Motor neuron (in vitro differentiated cells): ENCODE results near the gene SIRPB1. TPM values are rescaled to one million over a fixed set of nuclear protein-coding genes. Genes with fewer than 3 reads are reported as not detected.
A peak's percentile ranks its signal among the peaks of the same experiment; 100 is the strongest.

Experiments used
- ATAC-seq, 8 experiments: fragments of 200-7000 bp; cut with Tn5 transposase; replicated peaks in 6 of 8; 2 replicates each; pipeline ENCODE4 v1.8.0; 2021; ENCODE audit warnings: mild to moderate bottlenecking in 8 of 8, moderate library complexity in 8 of 8
- H3K27ac ChIP-seq, 2 donors: fragments of 250-450 bp; sonication (Bioruptor Pico); 2 replicates each; pipeline ENCODE4 v1.9.0; 2021; ENCODE audit warnings: antibody characterized with exemption in 2 of 2, mild to moderate bottlenecking in 2 of 2, moderate library complexity in 1 of 2
- H3K4me1 ChIP-seq, 2 donors: fragments of 250-450 bp; sonication (Bioruptor Pico); replicated peaks in 1 of 2; 2 replicates each; pipeline ENCODE4 v1.6.1; 2021; ENCODE audit warnings: antibody characterized with exemption in 2 of 2, mild to moderate bottlenecking in 2 of 2, moderate library complexity in 1 of 2
- H3K4me3 ChIP-seq, 5 donors: fragments of 250-450 bp; sonication (Bioruptor Pico); 2 replicates each; pipeline ENCODE4 v1.9.0; 2021; ENCODE audit warnings: antibody characterized with exemption in 5 of 5, mild to moderate bottlenecking in 5 of 5, moderate library complexity in 4 of 5
- WGBS, 10 experiments: fragments of 450-650 bp; shearing (Covaris generic); methylation state at CpG; one replicate each; pipeline ENCODE4 v1.0.0; 2022; 5-methylcytosine and 5-hydroxymethylcytosine counted together
- in situ Hi-C, 9 experiments: fragments of 400-800 bp; cut with MboI; loops; one replicate each; pipeline ENCODE4 v1.15.0; 2021; ENCODE audit warnings: low sequenced_read_pairs in 9 of 9, low pct_unique_long_range_greater_than_20kb in 2 of 9; ENCODE audit not compliant: unreplicated experiment in 9 of 9
- total RNA-seq, 8 experiments: library from RNA; unstranded; fragments of 300-600 nt; gene quantifications; 2 replicates each; pipeline versions ENCODE4 v1.2.3 to v1.2.4, GENCODE V29; 2022

Gene SIRPB1
- total RNA-seq, 8 experiments from 2014 or later = 0.05 to 1.0 (median 0.22) TPM; not detected in 2

DNA sequence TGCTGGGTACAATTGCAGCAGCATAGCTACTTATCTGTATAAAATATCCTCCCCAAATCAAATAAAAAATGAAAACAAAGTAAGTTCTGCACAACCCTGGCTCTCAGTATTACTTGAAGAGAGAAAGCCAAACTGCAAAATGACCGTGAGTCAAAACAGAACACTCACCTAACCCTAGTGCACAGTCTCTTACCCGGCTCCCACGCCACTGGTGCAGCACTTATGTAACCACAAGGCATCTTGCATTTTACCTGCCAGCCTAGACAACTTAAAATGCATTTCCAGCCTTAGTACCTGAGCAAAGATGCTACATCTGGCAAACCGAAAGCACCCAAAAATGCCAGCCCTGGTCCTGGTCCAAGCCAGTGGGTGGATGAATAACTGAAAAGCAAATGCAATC is 12.4 kb upstream of the SIRPB1 start:
- ATAC-seq = no peak
- Histone ChIP-seq H3K27ac (no peak overlapping the region), H3K4me3 (no peak overlapping the region), H3K4me1 (no peaks in the 10 kb centered on the region)
- WGBS, 10 experiments = 17 to 100% (median 83%) methylated on average over 1 to 4 of the region's 4 CpGs; no CpG with 5 or more reads in 3 of the 10 experiments
- in situ Hi-C loops = loop anchor here in 1 of 9 experiments (25.0 kb wide), 1 partner anchor 455 kb away; no protein-coding TSS in a partner anchor

DNA sequence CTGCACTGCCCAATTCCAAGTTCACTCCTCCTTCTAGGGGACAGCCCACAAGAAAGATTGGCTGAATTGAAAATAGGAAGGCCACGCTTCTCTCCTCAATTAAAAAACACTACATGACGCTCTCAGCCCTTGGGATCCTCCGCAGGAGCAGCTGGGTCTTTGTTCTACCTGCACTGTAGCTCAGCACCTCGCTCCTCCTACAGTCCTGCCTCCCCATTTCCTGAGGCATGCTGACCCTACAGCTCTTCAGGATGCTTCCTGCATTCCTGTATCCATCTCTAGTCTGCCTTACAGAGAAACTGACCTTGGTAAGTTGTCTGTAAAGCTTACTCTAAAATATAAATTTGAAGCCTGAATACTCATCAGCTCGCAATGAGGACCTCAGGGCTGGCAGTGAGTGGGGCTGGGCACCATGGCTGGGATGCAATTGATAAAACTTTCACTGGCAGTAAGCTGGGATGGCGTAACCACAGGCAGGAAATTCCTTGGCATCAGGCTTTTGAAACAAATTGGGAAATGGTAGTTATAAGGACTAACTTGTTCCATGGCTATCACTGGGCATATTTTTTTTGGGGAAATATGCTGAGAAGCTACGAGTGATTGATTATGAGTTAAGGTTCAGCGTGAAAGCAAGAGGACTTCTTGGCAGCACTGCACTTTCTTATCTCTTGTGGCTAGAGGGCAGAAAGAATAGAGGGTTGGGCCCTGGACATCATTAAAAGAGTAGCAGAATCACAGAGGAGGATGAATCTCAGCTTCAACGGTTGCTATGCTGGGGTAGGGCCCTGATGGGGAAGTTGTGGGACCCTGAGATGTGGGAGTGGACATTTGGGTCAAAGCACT is 11.7 kb upstream of the SIRPB1 start:
- Histone ChIP-seq H3K4me3 (no peak overlapping the region), H3K27ac (no peak overlapping the region), H3K4me1 (no peaks in the 10 kb centered on the region)
- no peak for ATAC-seq
- 19 to 83% (median 65%) methylated on average over 1 to 9 of the region's 9 CpGs for WGBS, 10 experiments
- in situ Hi-C loops = loop anchor here in 1 of 9 experiments (25.0 kb wide), 1 partner anchor 456 kb away; no protein-coding TSS in a partner anchor

DNA sequence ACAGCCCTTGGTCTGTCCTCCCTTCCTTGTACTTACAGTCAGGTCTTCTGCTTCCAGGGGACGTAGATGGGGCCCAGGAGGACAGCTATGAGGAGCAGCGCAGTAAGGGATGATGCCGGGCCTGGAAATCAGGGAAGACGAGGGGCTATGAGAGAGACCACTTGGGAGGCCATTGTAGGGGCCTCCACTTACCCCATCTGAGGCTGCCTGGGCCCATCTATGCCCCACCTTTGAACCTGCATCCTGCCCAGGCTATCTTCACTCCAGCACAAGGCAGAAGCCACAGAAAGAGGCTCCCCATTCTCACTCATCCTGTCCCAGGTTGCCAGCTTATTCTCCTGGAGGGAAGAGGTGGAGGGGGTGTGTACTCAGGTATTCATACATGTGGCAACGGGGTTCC is 10.4 kb upstream of the SIRPB1 start:
- Histone ChIP-seq H3K27ac (no peak overlapping the region), H3K4me3 (no peak overlapping the region), H3K4me1 (no peaks in the 10 kb centered on the region)
- 53 to 77% (median 69%) methylated on average over 1 to 5 of the region's 5 CpGs; no CpG with 5 or more reads in 6 of the 10 experiments for WGBS, 10 experiments
- in situ Hi-C loops = loop anchor here in 1 of 9 experiments (25.0 kb wide), 1 partner anchor 457 kb away; no protein-coding TSS in a partner anchor
- ATAC-seq = no peak

DNA sequence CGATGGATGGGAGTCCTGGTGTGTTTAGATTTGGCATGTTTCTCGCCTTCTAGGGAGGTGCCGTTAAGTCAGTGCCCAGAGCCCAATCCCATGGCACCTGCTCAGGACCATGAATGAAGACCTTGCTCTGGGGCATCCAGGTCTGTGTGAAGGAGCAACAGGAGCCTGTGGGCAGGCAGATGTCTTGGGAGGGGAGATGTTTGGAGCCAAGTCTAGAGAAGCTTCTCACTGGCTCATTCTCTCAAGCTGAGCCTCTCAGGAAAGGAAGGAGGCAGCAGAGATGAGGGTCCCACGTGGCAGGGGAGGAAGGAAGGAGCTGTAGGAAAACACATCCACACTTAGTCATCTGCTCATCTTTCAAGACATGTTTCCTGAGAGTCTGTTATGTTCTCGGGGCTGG is 9.5 kb upstream of the SIRPB1 start:
- 17 to 100% (median 66%) methylated on average over 1 to 5 of the region's 5 CpGs; no CpG with 5 or more reads in 2 of the 10 experiments for WGBS, 10 experiments
- no peak overlapping the region for H3K27ac ChIP-seq
- ATAC-seq = no peak
- H3K4me1 ChIP-seq = no peaks in the 10 kb centered on the region
- H3K4me3 ChIP-seq = no peak overlapping the region
- in situ Hi-C loops = loop anchor here in 1 of 9 experiments (25.0 kb wide), 1 partner anchor 458 kb away; no protein-coding TSS in a partner anchor

DNA sequence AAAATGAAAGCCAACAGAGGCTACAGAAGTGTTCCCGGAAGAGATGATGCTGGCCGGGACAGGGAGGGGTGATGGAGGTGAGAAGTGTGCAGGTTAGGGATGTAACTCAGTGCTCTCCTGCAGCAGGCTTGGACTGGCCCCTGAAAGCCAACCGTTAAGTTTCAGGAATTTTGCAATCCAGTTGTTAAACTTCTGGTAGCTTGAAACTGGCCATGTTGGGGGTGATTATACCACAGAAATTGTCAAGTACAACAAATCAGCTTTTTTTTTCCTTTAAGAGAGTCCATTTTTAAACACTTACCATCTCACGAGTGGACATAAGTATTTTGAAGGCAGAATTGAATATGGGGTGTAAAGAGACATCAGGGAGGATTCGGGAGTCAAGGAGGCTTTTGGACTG is 8.8 kb upstream of the SIRPB1 start:
- ATAC-seq = no peak
- in situ Hi-C loops = loop anchor here in 1 of 9 experiments (25.0 kb wide), 1 partner anchor 459 kb away; no protein-coding TSS in a partner anchor
- Histone ChIP-seq H3K4me3 (no peak overlapping the region), H3K4me1 (no peaks in the 10 kb centered on the region), H3K27ac (no peak overlapping the region)
- 0 to 80% (median 50%) methylated on average over 1 to 5 of the region's 5 CpGs; no CpG with 5 or more reads in 3 of the 10 experiments for WGBS, 10 experiments

DNA sequence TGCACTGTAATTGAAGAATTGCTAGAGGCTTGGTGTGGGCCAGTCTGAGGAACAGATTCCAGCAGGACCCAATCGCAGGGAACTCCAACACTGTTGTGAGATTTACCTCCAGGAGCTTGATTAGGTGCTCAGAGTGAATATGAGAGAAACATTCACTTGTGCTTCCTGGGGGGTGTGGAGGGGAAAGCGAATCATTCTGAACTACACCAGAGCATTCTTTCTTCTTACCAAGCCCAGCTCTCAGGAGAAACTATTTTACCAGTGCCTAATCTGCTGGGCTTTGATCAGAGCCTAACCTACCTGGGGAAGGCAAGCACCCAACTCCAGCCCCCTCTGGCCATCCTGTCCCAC is 7.4 kb upstream of the SIRPB1 start:
- no peak for ATAC-seq
- in situ Hi-C loops = loop anchor here in 1 of 9 experiments (25.0 kb wide), 1 partner anchor 460 kb away; no protein-coding TSS in a partner anchor
- WGBS, 10 experiments = 0 to 86% (median 14%) methylated on average over 1 to 2 of the region's 2 CpGs; no CpG with 5 or more reads in 3 of the 10 experiments
- no peaks in the 10 kb centered on the region for H3K4me1 ChIP-seq
- H3K27ac ChIP-seq = no peak overlapping the region
- H3K4me3 ChIP-seq = no peak overlapping the region

DNA sequence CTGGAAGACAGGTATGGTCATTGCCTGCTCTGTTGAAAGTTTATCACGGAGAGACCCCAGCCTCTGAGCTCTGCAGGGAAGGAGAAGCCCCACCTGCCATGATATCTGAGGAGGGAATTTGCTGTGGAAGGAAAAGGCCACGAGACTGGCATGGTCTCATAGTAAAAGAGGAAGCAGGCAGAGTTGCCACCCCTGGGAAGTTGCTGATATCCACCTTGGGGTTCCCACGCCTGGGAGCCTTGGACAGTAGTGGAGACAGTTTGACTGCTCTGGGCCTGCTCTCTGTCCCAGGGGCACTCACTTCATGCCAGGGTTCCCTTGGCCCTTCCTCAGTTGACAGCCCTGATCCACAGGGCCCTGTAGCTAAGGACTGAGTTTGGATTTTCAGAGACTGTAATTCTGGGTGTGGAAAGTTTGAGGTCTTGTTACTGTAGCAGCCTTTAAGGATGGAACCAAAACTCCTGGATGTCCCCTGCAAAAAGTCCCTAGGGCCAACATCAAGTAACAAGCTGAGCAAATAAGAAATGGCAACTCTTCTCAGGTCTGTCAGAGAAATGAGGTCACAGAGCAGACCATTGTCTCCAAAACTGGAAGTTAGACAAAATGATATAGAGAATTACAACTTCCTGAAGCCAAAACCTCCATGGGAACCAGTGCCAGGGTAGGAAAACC is 6.9 kb upstream of the SIRPB1 start:
- 0 to 100% (median 25%) methylated on average over 1 to 3 of the region's 3 CpGs; no CpG with 5 or more reads in 2 of the 10 experiments for WGBS, 10 experiments
- no peaks in the 10 kb centered on the region for H3K4me1 ChIP-seq
- H3K4me3 ChIP-seq = no peak overlapping the region
- no peak overlapping the region for H3K27ac ChIP-seq
- in situ Hi-C loops = loop anchor here in 1 of 9 experiments (25.0 kb wide), 1 partner anchor 461 kb away; no protein-coding TSS in a partner anchor
- ATAC-seq = no peak

DNA sequence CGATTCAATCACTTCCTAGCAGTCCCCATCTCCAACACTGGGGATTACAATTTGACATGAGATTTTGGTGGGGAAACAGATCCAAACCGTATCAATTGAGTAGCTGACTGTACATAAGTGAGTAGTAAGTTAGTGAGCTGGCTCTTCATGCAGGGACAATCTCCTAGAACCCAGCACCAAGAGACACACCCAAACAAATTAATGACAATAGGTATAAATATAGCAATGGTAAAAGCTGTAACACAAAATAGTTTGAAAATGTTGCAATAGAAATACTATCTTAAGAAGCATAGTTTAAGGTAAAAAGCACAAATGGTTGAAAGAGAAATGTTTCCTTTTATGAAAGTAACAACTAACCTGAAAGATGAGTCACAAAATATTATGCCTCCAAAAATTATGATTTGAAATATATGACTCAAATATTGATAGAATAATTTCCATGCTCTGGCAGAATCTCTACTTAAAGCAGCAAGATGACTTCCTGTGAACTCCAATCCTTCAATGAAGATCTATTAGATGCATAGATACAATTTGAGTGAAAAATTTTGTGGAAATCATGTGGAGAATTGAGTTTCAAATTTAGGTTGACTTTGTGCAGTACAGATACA is 5.4 kb upstream of the SIRPB1 start:
- in situ Hi-C loops = loop anchor here in 1 of 9 experiments (25.0 kb wide), 1 partner anchor 462 kb away; no protein-coding TSS in a partner anchor
- 0 to 66% (median 45%) methylated on average over 2 of the region's 2 CpGs; no CpG with 5 or more reads in 4 of the 10 experiments for WGBS, 10 experiments
- no peak overlapping the region for H3K27ac ChIP-seq
- no peak overlapping the region for H3K4me3 ChIP-seq
- H3K4me1 ChIP-seq = no peaks in the 10 kb centered on the region
- no peak for ATAC-seq

DNA sequence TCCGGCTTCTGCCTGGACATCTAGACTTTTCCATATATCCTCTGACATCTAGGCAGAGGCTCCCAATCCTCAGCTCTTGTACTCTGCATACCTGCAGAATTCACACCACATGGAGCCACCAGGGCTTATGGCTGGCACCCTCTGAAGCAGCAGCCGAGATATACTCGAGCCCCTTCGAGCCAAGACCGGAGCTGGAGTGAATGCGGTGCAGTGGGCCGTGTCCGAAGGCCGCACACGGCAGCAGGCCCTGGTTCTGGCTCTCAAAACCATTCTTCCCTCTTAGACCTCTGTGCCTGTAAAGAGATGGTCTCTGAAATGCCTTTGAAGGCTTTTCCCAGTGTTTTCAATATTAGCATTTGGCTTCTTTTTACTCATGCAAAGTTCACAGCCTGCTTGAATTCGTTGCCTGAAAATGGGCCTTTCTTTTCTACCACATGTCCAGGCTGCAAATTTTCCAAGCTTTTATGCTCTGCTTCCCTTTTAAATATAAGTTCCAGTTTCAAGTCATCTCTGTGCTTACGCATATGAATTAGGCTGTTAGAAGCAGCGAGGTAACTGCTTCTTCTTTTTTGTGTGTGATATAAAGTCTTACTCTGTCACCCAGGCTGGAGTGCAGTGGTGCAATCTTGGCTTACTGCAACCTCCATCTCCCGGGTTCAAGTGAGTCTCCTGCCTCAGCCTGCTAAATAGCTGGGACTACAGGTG is 3.8 kb upstream of the SIRPB1 start:
- WGBS, 10 experiments = 39 to 95% (median 76%) methylated on average over 1 to 13 of the region's 14 CpGs; no CpG with 5 or more reads in 1 of the 10 experiments
- Histone ChIP-seq H3K4me1 (no peaks in the 10 kb centered on the region), H3K27ac (no peak overlapping the region), H3K4me3 (no peak overlapping the region)
- ATAC-seq = no peak
- in situ Hi-C loops = no loop called here

DNA sequence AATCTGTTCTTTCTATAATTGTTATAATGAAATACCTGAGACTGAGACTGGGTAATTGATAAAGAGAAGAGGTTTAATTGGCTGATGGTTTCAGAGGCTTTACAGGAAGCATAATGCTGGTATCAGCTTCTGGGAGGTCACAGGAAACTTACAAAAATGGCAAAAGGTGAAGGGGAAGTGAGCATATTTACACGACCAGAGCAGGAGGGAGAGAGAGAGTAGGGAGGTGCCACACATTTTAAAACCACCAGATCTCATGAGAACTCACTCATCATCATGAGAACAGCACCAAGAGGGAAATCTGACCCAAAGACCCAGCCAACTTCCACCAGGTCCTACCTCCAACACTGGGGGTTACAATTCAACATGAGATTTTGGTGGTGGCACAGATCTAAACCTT is 2.6 kb upstream of the SIRPB1 start:
- Histone ChIP-seq H3K4me1 (no peaks in the 10 kb centered on the region), H3K27ac (no peak overlapping the region), H3K4me3 (no peak overlapping the region)
- 0 to 50% (median 14%) methylated on average over 1 of the region's 1 CpG; no CpG with 5 or more reads in 3 of the 10 experiments for WGBS, 10 experiments
- in situ Hi-C loops = no loop called here
- no peak for ATAC-seq

DNA sequence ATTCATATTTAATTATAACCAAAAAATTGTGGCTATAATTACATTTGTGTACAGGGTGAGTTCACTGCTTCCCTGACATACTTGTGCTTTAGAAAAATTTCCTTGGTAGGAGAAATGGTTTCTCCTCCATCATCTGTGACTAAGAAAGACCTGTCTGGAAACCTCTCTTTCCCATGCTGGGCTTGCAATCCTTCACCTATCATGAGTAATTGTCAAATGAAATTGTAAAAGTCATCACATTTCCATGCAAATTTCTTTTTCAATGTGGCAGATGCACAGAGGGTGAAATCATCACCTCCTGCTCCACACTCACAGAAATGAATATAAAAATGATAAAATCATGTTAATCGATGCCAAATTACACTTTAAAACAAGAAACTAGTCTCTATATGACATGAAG is 1.5 kb upstream of the SIRPB1 start:
- 0 to 89% (median 44%) methylated on average over 1 of the region's 1 CpG; no CpG with 5 or more reads in 4 of the 10 experiments for WGBS, 10 experiments

DNA sequence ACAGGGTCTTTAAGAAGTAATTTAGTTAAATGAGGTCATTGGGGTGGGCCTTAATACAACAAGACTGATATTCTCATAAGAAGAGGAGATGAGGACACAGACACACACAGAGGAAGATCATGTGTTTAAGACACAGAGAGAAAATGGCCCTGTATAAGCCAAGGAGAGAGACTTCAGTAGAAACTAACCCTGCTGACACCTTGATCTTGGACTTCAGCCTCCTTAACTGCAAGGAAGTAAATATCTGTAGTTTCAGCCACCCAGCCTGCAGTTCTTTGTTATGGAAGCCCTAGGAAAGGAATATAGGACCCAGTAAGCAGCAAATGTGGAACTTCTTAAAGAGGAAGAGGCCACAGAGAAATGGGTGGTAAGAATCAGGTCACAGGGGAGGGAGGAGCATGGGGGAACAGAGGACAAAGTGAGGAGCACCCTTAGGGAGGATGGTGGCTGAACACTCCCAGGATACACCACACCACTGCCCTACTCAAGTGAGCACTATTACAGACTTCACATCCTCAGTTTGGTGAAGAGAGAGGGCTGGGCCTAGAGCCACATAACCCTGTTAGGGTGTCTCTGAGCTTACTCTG is 762 bp downstream of the SIRPB1 start:
- no peak overlapping the region for H3K27ac ChIP-seq
- ATAC-seq = no peak
- H3K4me1 ChIP-seq = no peaks in the 10 kb centered on the region
- H3K4me3 ChIP-seq = no peak overlapping the region
- in situ Hi-C loops = no loop called here

More for the DNA sequence above, 1.5 kb upstream of the SIRPB1 start:
- Histone ChIP-seq H3K4me1 (no peaks in the 10 kb centered on the region), H3K4me3 (no peak overlapping the region), H3K27ac (no peak overlapping the region)
- in situ Hi-C loops = no loop called here
- peak in 1 of 8 experiments; percentile 23 for ATAC-seq
